Activated CD4-positive, alpha-beta T cell treated with anti-CD3 and anti-CD28 coated beads, Interleukin-2, amount 10 ng/mL, durations not matched to agents 7 days and 5 days (primary cell): ENCODE measurements around the gene SLC35E4. TPM values are rescaled to one million over a fixed set of nuclear protein-coding genes. Genes with fewer than 3 reads are reported as not detected.

Experiments
- CTCF ChIA-PET: fragments of 350-600 bp; sonication (Branson Sonifier 250); formaldehyde crosslinking; loops from one replicate; lab custom pipeline; 2021; ENCODE audit warnings: antibody characterized with exemption; lab: Charles Lee
- POLR2A ChIA-PET: fragments of 350-600 bp; sonication (Branson Sonifier 250); formaldehyde crosslinking; loops from one replicate; lab custom pipeline; 2021; ENCODE audit warnings: antibody characterized with exemption; lab: Charles Lee
- DNase-seq: peaks from one replicate; pipeline ENCODE4 v3.0.0-alpha.2; 2020
- H3K27ac Mint-ChIP-seq: one replicate; pipeline ENCODE4 v1.8.0; 2021; ENCODE audit warnings: mild to moderate bottlenecking, moderate library complexity, mixed read lengths
- H3K27me3 Mint-ChIP-seq: one replicate; pipeline ENCODE4 v1.8.0; 2021; ENCODE audit warnings: mixed read lengths
- H3K36me3 Mint-ChIP-seq: one replicate; pipeline ENCODE4 v1.8.0; 2021; ENCODE audit warnings: low read depth, mixed read lengths
- H3K4me1 Mint-ChIP-seq: one replicate; pipeline ENCODE4 v1.8.0; 2021; ENCODE audit warnings: mixed read lengths
- H3K4me3 Mint-ChIP-seq: one replicate; pipeline ENCODE4 v1.8.0; 2021; ENCODE audit warnings: mild to moderate bottlenecking, moderate library complexity, mixed read lengths
- H3K9me3 Mint-ChIP-seq: one replicate; pipeline ENCODE4 v1.8.0; 2021; ENCODE audit warnings: mixed read lengths
- total RNA-seq, 2 experiments: library from RNA; stranded (reverse); gene quantifications; one replicate each; pipeline ENCODE4 v1.2.3, GENCODE V29; 2021

The SLC35E4 gene
- total RNA-seq, 2 experiments from 2014 or later, result 1.8 to 2.5 TPM

GRCh38 chr22:30643055-30643875 lies 7.7 kb downstream of the SLC35E4 start:
- H3K4me3 Mint-ChIP-seq, result no peak overlapping the region
- peaks cover 18% of the 10 kb centered on the region for H3K4me1 Mint-ChIP-seq
- H3K9me3 Mint-ChIP-seq, result no peaks in the 10 kb centered on the region
- no peaks in the 10 kb centered on the region for H3K27me3 Mint-ChIP-seq
- peak overlapping the region; percentile 51 for H3K27ac Mint-ChIP-seq
- H3K36me3 Mint-ChIP-seq, result peaks cover 9% of the 10 kb centered on the region
- POLR2A ChIA-PET, result no interaction called here
- no peak for DNase-seq
- CTCF ChIA-PET, result interaction anchor here (0.6 to 1.6 kb wide), 5 partner anchors 15 to 886 kb away, joined by 3 to 8 read pairs (median 3); partner anchors contain the start of gene DUSP18

- Mint-ChIP-seq H3K9me3 (no peaks in the 10 kb centered on the region), H3K4me3 (no peak overlapping the region), H3K27ac (no peak overlapping the region), H3K27me3 (no peaks in the 10 kb centered on the region), H3K36me3 (peaks cover 5% of the 10 kb centered on the region), H3K4me1 (peaks cover 38% of the 10 kb centered on the region)
- CTCF ChIA-PET, result interaction anchor here (4.4 kb wide), 1 partner anchor 12 kb away, joined by 19 read pairs; the partner anchor contains the start of gene SLC35E4
- POLR2A ChIA-PET, result no interaction called here
- no peak for DNase-seq
These were observed 11.1 kb downstream of the SLC35E4 start for GRCh38 chr22:30646518-30647160.

GRCh38 chr22:30647536-30647935 lies 12.0 kb downstream of the SLC35E4 start:
- peaks cover 44% of the 10 kb centered on the region for H3K4me1 Mint-ChIP-seq

GRCh38 chr22:30648825-30649224 lies 13.2 kb downstream of the SLC35E4 start:
- ChIA-PET POLR2A (no interaction called here), CTCF (interaction anchor here (0.6 to 4.0 kb wide), 11 partner anchors 10 to 142 kb away, joined by 3 to 23 read pairs (median 7); partner anchors contain the start of genes DUSP18 and SLC35E4)
- no peak for DNase-seq

More at GRCh38 chr22:30647536-30647935, 12.0 kb downstream of the SLC35E4 start:
- DNase-seq, result no peak
- CTCF ChIA-PET, result interaction anchor here (4.0 to 4.4 kb wide), 2 partner anchors 12 to 13 kb away, joined by 14 to 19 read pairs; partner anchors contain the start of gene SLC35E4
- Mint-ChIP-seq H3K36me3 (peaks cover 6% of the 10 kb centered on the region), H3K9me3 (no peaks in the 10 kb centered on the region), H3K4me3 (no peak overlapping the region), H3K27me3 (no peaks in the 10 kb centered on the region), H3K27ac (no peak overlapping the region)
- POLR2A ChIA-PET, result no interaction called here

GRCh38 chr22:30649430-30650007 lies 13.9 kb downstream of the SLC35E4 start:
- Mint-ChIP-seq H3K9me3 (no peaks in the 10 kb centered on the region), H3K4me1 (peaks cover 33% of the 10 kb centered on the region), H3K4me3 (no peak overlapping the region), H3K27ac (peak overlapping the region; percentile 83), H3K27me3 (no peaks in the 10 kb centered on the region), H3K36me3 (peaks cover 6% of the 10 kb centered on the region)
- POLR2A ChIA-PET, result no interaction called here
- DNase-seq, result peak; percentile 69
- CTCF ChIA-PET, result interaction anchor here (0.6 to 4.0 kb wide), 15 partner anchors 10 to 141 kb away, joined by 3 to 23 read pairs (median 4); partner anchors contain the start of genes DUSP18, PES1 and SLC35E4

More at GRCh38 chr22:30648825-30649224, 13.2 kb downstream of the SLC35E4 start:
- Mint-ChIP-seq H3K9me3 (no peaks in the 10 kb centered on the region), H3K4me1 (peaks cover 39% of the 10 kb centered on the region), H3K27ac (peak overlapping the region; percentile 83), H3K36me3 (peaks cover 6% of the 10 kb centered on the region), H3K4me3 (no peak overlapping the region), H3K27me3 (no peaks in the 10 kb centered on the region)

GRCh38 chr22:30650508-30651116 lies 15.0 kb downstream of the SLC35E4 start:
- H3K27me3 Mint-ChIP-seq, result no peaks in the 10 kb centered on the region
- peaks cover 6% of the 10 kb centered on the region for H3K36me3 Mint-ChIP-seq
- H3K4me1 Mint-ChIP-seq, result peaks cover 31% of the 10 kb centered on the region
- CTCF ChIA-PET, result interaction anchor here (0.6 to 4.0 kb wide), 12 partner anchors 9 to 105 kb away, joined by 3 to 23 read pairs (median 6); partner anchors contain the start of genes DUSP18, PES1 and SLC35E4
- POLR2A ChIA-PET, result no interaction called here
- no peak overlapping the region for H3K27ac Mint-ChIP-seq
- DNase-seq, result no peak
- H3K9me3 Mint-ChIP-seq, result no peaks in the 10 kb centered on the region
- H3K4me3 Mint-ChIP-seq, result no peak overlapping the region

GRCh38 chr22:30652852-30653251 lies 17.3 kb downstream of the SLC35E4 start:
- H3K4me3 Mint-ChIP-seq, result no peak overlapping the region
- no peaks in the 10 kb centered on the region for H3K9me3 Mint-ChIP-seq
- peaks cover 31% of the 10 kb centered on the region for H3K4me1 Mint-ChIP-seq
- H3K27me3 Mint-ChIP-seq, result no peaks in the 10 kb centered on the region
- ChIA-PET CTCF (no interaction called here), POLR2A (no interaction called here)
- H3K27ac Mint-ChIP-seq, result no peak overlapping the region
- DNase-seq, result no peak
- peaks cover 6% of the 10 kb centered on the region for H3K36me3 Mint-ChIP-seq

- Mint-ChIP-seq H3K27me3 (no peaks in the 10 kb centered on the region), H3K36me3 (peaks cover 3% of the 10 kb centered on the region), H3K4me3 (no peak overlapping the region), H3K27ac (no peak overlapping the region), H3K9me3 (no peaks in the 10 kb centered on the region), H3K4me1 (peaks cover 24% of the 10 kb centered on the region)
- ChIA-PET POLR2A (no interaction called here), CTCF (no interaction called here)
- DNase-seq, result no peak
These were observed 18.8 kb downstream of the SLC35E4 start for GRCh38 chr22:30654361-30654760.

GRCh38 chr22:30655532-30655931 lies 20.0 kb downstream of the SLC35E4 start:
- DNase-seq, result no peak
- ChIA-PET CTCF (interaction anchor here (0.6 to 0.7 kb wide), 3 partner anchors 109 to 1179 kb away, joined by 3 to 4 read pairs (median 4); no protein-coding TSS in a partner anchor), POLR2A (no interaction called here)
- H3K4me3 Mint-ChIP-seq, result no peak overlapping the region
- peaks cover 15% of the 10 kb centered on the region for H3K4me1 Mint-ChIP-seq
- no peaks in the 10 kb centered on the region for H3K27me3 Mint-ChIP-seq
- no peaks in the 10 kb centered on the region for H3K9me3 Mint-ChIP-seq
- no peak overlapping the region for H3K27ac Mint-ChIP-seq
- H3K36me3 Mint-ChIP-seq, result peaks cover 9% of the 10 kb centered on the region

GRCh38 chr22:30662040-30662439 lies 26.5 kb downstream of the SLC35E4 start:
- Mint-ChIP-seq H3K36me3 (peaks cover 26% of the 10 kb centered on the region), H3K27ac (no peak overlapping the region), H3K4me3 (no peak overlapping the region), H3K27me3 (no peaks in the 10 kb centered on the region), H3K9me3 (no peaks in the 10 kb centered on the region), H3K4me1 (peaks cover 16% of the 10 kb centered on the region)
- no peak for DNase-seq
- ChIA-PET CTCF (interaction anchor here (1.1 to 1.3 kb wide), 2 partner anchors 18 to 23 kb away, joined by 3 read pairs; no protein-coding TSS in a partner anchor), POLR2A (no interaction called here)

GRCh38 chr22:30664798-30665197 lies 29.2 kb downstream of the SLC35E4 start:
- Mint-ChIP-seq H3K36me3 (peaks cover 23% of the 10 kb centered on the region), H3K27ac (no peak overlapping the region), H3K9me3 (no peaks in the 10 kb centered on the region), H3K27me3 (peaks cover 3% of the 10 kb centered on the region), H3K4me1 (peaks cover 24% of the 10 kb centered on the region), H3K4me3 (no peak overlapping the region)
- ChIA-PET POLR2A (no interaction called here), CTCF (interaction anchor here (1.8 kb wide), 1 partner anchor 15 kb away, joined by 7 read pairs; no protein-coding TSS in a partner anchor)
- no peak for DNase-seq

GRCh38 chr22:30665266-30665665 lies 29.7 kb downstream of the SLC35E4 start:
- Mint-ChIP-seq H3K9me3 (no peaks in the 10 kb centered on the region), H3K36me3 (peaks cover 20% of the 10 kb centered on the region), H3K27ac (no peak overlapping the region), H3K4me1 (peaks cover 24% of the 10 kb centered on the region), H3K27me3 (peaks cover 3% of the 10 kb centered on the region), H3K4me3 (no peak overlapping the region)
- ChIA-PET POLR2A (no interaction called here), CTCF (no interaction called here)
- no peak for DNase-seq
